GM21367 (cell line): Measurements from ENCODE around the gene APPL2.

Experiments
- ATAC-seq: cut with Tn5 transposase; IDR thresholded peaks from one replicate; pipeline ENCODE4 v1.9.1; 2021; ENCODE audit not compliant: unreplicated experiment

APPL2 gene

GRCh38 chr12:105142259-105142658 is 93.7 kb downstream of the APPL2 start:
- no peak for ATAC-seq

DNA sequence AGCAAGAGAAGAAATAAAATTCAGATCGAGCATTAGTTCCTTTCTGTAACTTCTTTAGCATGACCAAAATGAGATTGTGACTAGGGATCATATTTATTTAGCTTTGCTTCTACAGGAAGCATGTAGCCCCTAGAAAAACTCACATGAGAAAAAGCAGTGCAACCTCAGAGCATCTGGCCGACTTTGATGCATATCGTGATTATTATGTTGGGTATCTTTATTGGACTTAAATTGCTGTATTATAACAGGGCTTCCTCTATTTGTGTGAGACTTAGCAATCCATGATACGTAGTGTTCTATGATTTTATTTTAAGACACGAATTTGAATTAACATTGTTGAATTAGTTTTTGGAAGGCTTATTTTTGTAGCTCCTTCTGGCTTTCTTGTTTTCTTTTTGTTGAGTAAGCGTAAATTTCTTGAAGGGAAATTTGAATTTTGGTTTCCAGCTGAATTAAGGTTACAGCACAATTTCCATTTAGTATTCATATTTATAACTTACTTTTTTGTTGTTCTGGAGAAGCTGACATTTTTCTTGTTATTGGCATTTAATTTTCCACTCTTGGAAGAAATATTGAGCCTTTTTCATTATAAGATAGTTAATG is 94.6 kb downstream of the APPL2 start:
- no peak for ATAC-seq

GRCh38 chr12:105138248-105138647 is 97.7 kb downstream of the APPL2 start:
- no peak for ATAC-seq
